Common myeloid progenitor, CD34-positive (primary cell): ENCODE measurements around the gene COL4A2.

Experiments
- CTCF ChIA-PET: fragments of 350-600 bp; sonication (Branson Sonifier 250); formaldehyde crosslinking; loops from one replicate; lab custom pipeline; 2021; ENCODE audit warnings: antibody characterized with exemption; lab: Charles Lee
- POLR2A ChIA-PET: fragments of 350-600 bp; sonication (Branson Sonifier 250); formaldehyde crosslinking; loops from one replicate; lab custom pipeline; 2021; ENCODE audit warnings: antibody characterized with exemption; lab: Charles Lee
- DNase-seq, 3 donors: peaks; one replicate each; pipeline versions ENCODE4 v3.0.0 to v3.0.0-alpha.2; 2013
- H3K27ac ChIP-seq, 2 experiments: 1 replicate in 1 of 2; 2 replicates in 1 of 2; pipeline ENCODE4 v1.7.0; 2013; ENCODE audit warnings: inconsistent platforms in 2 of 2, low read length in 2 of 2, mild to moderate bottlenecking in 2 of 2, low read depth in 1 of 2, moderate library complexity in 1 of 2; ENCODE audit not compliant: severe bottlenecking in 2 of 2, insufficient read depth in 1 of 2, poor library complexity in 1 of 2
- H3K27me3 ChIP-seq, 5 experiments: replicated peaks in 2 of 5; 1 replicate in 3 of 5; 2 replicates in 2 of 5; pipeline versions ENCODE4 v1.6.1 to v1.7.0; 2013; ENCODE audit warnings: low read length in 4 of 5, mild to moderate bottlenecking in 2 of 5, moderate library complexity in 2 of 5, inconsistent platforms in 1 of 5; ENCODE audit not compliant: insufficient read depth in 5 of 5, control insufficient read depth in 4 of 5
- H3K36me3 ChIP-seq, 4 experiments: 1 replicate in 2 of 4; 2 replicates in 2 of 4; pipeline versions ENCODE4 v1.6.1 to v1.7.0; 2013; ENCODE audit warnings: low read length in 3 of 4, control low read depth in 1 of 4, mild to moderate bottlenecking in 1 of 4; ENCODE audit not compliant: control insufficient read depth in 4 of 4, insufficient read depth in 4 of 4
- H3K4me1 ChIP-seq, 4 experiments: 1 replicate in 3 of 4; 2 replicates in 1 of 4; pipeline versions ENCODE4 v1.6.1 to v1.7.1; 2013; ENCODE audit warnings: low read length in 3 of 4, mild to moderate bottlenecking in 3 of 4, control low read depth in 1 of 4, inconsistent platforms in 1 of 4, moderate library complexity in 1 of 4; ENCODE audit not compliant: control insufficient read depth in 4 of 4, insufficient read depth in 4 of 4; ENCODE audit errors: control extremely low read depth in 1 of 4
- H3K4me3 ChIP-seq, 7 experiments: 1 replicate in 4 of 7; 2 replicates in 3 of 7; pipeline versions ENCODE4 v1.5.1 to v1.7.0; 2013; ENCODE audit warnings: mild to moderate bottlenecking in 7 of 7, low read length in 6 of 7, moderate library complexity in 6 of 7, inconsistent platforms in 2 of 7, low read depth in 2 of 7, control low read depth in 1 of 7; ENCODE audit not compliant: insufficient read depth in 4 of 7, control insufficient read depth in 1 of 7; ENCODE audit errors: extremely low read depth in 1 of 7
- H3K9me3 ChIP-seq, 5 experiments: 1 replicate in 4 of 5; 2 replicates in 1 of 5; pipeline versions ENCODE4 v1.6.1 to v1.7.1; 2013; ENCODE audit warnings: low read length in 4 of 5, mild to moderate bottlenecking in 2 of 5, inconsistent platforms in 1 of 5, low read depth in 1 of 5, moderate library complexity in 1 of 5; ENCODE audit not compliant: control insufficient read depth in 4 of 5, insufficient read depth in 2 of 5; ENCODE audit errors: control extremely low read depth in 1 of 5
- WGBS: methylation state at CpG from one replicate; pipeline ENCODE4 v1.1.5; 2013; ENCODE audit not compliant: insufficient coverage; 5-methylcytosine and 5-hydroxymethylcytosine counted together

Gene COL4A2

DNA sequence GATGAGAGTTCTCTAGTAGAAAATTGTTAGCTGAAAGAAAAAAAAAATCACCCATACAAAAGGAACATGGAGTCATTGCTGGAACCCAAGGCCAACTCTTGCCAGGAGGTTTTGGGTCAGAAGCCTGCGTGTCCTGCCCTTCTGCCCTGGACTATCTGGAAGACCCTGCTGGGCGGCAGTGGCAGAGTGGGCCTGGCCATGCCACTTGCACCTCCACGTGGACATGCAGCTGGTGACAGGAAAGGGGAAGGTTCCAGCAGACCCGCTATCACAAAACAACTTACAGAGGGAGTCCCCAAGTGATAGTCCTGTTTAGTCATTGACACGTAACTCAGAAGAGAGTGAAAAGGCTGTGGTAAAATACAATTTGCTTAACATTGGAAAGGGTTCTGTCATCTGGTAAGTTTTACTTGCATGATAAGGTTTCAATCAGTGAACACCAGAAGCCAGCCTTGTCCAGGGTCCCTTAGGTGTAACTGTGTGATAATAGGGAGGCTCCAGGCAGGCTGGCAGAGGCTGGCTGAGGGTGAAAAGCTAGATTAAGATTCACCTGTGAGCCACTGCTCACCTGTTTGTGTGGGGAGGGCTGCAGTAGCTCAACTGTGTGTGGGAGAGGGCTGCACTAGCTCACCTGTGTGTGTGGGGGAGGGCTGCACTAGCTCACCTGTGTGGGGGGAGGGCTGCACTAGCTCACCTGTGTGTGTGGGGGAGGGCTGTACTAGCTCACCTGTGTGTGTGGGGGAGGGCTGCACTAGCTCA, 47.8 kb downstream of the COL4A2 start:
- Histone ChIP-seq H3K9me3 (no peaks in the 10 kb centered on the region), H3K4me3 (no peak overlapping the region), H3K36me3 (no peaks in the 10 kb centered on the region), H3K27ac (no peak overlapping the region), H3K4me1 (no peaks in the 10 kb centered on the region), H3K27me3 (peaks cover 0 to 13% (median 5%) of the 10 kb centered on the region in 5 experiments)
- ChIA-PET POLR2A (no interaction called here), CTCF (interaction anchor here (0.6 to 1.1 kb wide), 2 partner anchors 15 to 457 kb away, joined by 3 read pairs; no protein-coding TSS in a partner anchor)
- 89% methylated on average over 5 of the region's 5 CpGs for WGBS
- DNase-seq: peak; percentile 4 to 56 (median 38)

GRCh38 chr13:110356362-110356761, 49.3 kb downstream of the COL4A2 start:
- ChIA-PET POLR2A (no interaction called here), CTCF (no interaction called here)
- Histone ChIP-seq H3K4me3 (no peak overlapping the region), H3K27ac (no peak overlapping the region), H3K4me1 (no peaks in the 10 kb centered on the region), H3K36me3 (no peaks in the 10 kb centered on the region), H3K27me3 (peaks cover 0 to 14% (median 6%) of the 10 kb centered on the region in 5 experiments), H3K9me3 (no peaks in the 10 kb centered on the region)
- WGBS: 83% methylated on average over 11 of the region's 12 CpGs
- peak in 1 of 3 donors; percentile 3 for DNase-seq

- POLR2A ChIA-PET: no interaction called here
- peaks cover 0 to 30% (median 7%) of the 10 kb centered on the region in 5 experiments for H3K27me3 ChIP-seq
- WGBS: no CpG with 5 or more reads among the region's 4 CpGs
Measured at GRCh38 chr13:110358381-110358780, 51.3 kb downstream of the COL4A2 start.

DNA sequence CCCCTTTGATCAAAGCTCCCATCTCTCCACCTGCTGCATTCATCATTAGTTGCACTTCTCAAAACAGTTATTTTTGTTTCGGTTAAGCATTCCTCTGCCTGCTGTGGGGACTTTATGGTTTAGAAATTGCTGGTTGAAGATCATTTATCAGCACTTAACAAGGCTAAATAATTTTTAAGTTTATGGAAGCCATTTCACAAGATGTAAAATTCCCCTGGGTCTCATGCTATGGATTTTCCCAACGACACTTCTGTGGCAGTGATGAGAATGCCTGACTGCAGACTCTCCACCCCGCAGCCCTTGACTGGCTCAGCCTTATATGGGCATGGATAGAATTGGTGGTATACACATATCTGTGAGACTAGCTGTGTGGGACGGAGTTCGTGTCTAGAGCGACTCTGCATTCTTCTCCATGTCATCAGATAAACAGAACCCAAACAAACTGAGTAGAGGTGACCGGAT, 52.8 kb downstream of the COL4A2 start:
- Histone ChIP-seq H3K9me3 (no peaks in the 10 kb centered on the region), H3K4me1 (peaks cover 0 to 2% (median 0%) of the 10 kb centered on the region in 4 experiments), H3K4me3 (no peak overlapping the region), H3K27ac (no peak overlapping the region), H3K27me3 (peaks cover 0 to 36% (median 7%) of the 10 kb centered on the region in 5 experiments), H3K36me3 (no peaks in the 10 kb centered on the region)
- CTCF ChIA-PET: no interaction called here
- POLR2A ChIA-PET: no interaction called here
- 100% methylated on average over 1 of the region's 7 CpGs for WGBS
- DNase-seq: no peak

More at GRCh38 chr13:110358381-110358780, 51.3 kb downstream of the COL4A2 start:
- CTCF ChIA-PET: no interaction called here
- H3K36me3 ChIP-seq: no peaks in the 10 kb centered on the region
- H3K4me3 ChIP-seq: no peak overlapping the region
- no peak overlapping the region for H3K27ac ChIP-seq
- DNase-seq: no peak
- peaks cover 0 to 2% (median 0%) of the 10 kb centered on the region in 4 experiments for H3K4me1 ChIP-seq
- H3K9me3 ChIP-seq: no peaks in the 10 kb centered on the region

GRCh38 chr13:110360598-110360997, 53.5 kb downstream of the COL4A2 start:
- WGBS: 87% methylated on average over 8 of the region's 11 CpGs

DNA sequence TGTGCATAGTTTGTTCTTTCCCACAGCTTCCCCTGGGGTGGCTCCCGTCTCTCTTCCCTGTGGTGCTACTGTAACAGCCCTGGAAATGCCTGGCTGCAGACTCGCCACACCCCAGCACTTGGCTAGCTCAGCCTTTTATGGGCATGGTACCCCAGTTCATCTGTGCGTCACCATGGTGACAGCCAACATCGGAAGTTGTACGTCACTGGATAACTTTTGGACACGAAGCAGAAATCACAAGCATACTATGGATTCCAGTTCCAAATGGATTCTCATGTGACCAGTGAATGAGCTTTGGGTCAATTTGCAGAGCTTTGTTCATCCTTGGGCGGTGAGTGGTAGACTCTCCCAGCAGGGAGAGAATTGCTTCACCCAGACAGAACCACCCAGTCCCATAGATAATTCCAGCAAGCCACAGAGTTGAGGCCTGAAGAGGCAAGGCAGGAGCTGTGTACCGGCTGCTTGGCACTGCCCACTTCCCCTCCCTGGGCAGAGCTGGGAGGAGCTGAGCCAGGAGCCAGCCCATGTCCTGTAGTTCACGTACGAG, 54.4 kb downstream of the COL4A2 start:
- no peak overlapping the region for H3K4me3 ChIP-seq
- CTCF ChIA-PET: no interaction called here
- peaks cover 0 to 2% (median 0%) of the 10 kb centered on the region in 4 experiments for H3K4me1 ChIP-seq
- 62% methylated on average over 10 of the region's 10 CpGs for WGBS
- no peak overlapping the region for H3K27ac ChIP-seq
- POLR2A ChIA-PET: no interaction called here
- no peaks in the 10 kb centered on the region for H3K9me3 ChIP-seq
- DNase-seq: no peak
- no peaks in the 10 kb centered on the region for H3K36me3 ChIP-seq
- peaks cover 0 to 39% (median 11%) of the 10 kb centered on the region in 5 experiments for H3K27me3 ChIP-seq

More at GRCh38 chr13:110360598-110360997, 53.5 kb downstream of the COL4A2 start:
- H3K4me1 ChIP-seq: peaks cover 0 to 2% (median 0%) of the 10 kb centered on the region in 4 experiments
- H3K27me3 ChIP-seq: peaks cover 0 to 39% (median 9%) of the 10 kb centered on the region in 5 experiments
- DNase-seq: no peak
- no peak overlapping the region for H3K27ac ChIP-seq
- POLR2A ChIA-PET: no interaction called here
- no peaks in the 10 kb centered on the region for H3K9me3 ChIP-seq
- H3K36me3 ChIP-seq: no peaks in the 10 kb centered on the region
- no peak overlapping the region for H3K4me3 ChIP-seq
- CTCF ChIA-PET: no interaction called here

- H3K4me3 ChIP-seq: no peak overlapping the region
- 86% methylated on average over 6 of the region's 8 CpGs for whole genome bisulfite sequencing
- H3K27ac ChIP-seq: no peak overlapping the region
- H3K4me1 ChIP-seq: peaks cover 0 to 2% (median 0%) of the 10 kb centered on the region in 4 experiments
- CTCF ChIA-PET: interaction anchor here (0.8 to 1.6 kb wide), 2 partner anchors 9 to 43 kb away, joined by 3 to 5 read pairs; no protein-coding TSS in a partner anchor
- POLR2A ChIA-PET: no interaction called here
- no peak for DNase-seq
- no peaks in the 10 kb centered on the region for H3K36me3 ChIP-seq
- peaks cover 0 to 39% (median 15%) of the 10 kb centered on the region in 5 experiments for H3K27me3 ChIP-seq
- no peaks in the 10 kb centered on the region for H3K9me3 ChIP-seq
Measured at GRCh38 chr13:110363010-110363409, 55.9 kb downstream of the COL4A2 start.
